ENCODE measurements around the gene REG3G.

Gene REG3G

DNA sequence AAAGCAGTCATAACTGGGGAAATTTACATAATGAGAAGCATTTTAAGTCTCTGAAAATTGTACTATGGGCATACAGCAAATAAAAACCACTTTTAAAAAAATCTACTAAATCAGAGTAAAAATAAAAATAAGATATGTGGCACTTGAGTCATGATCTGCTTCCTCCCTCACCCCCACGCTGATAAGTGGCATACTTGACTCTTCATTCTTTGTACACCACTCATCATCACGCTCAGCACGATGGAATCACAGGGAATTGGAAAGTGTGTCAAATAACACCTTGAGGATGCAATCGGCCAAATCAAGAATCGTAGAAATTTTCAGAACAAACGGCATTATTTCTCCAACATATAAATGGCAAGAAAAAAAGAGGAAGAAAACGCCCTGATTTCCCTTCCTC is 41.1 kb upstream of the REG3G start:
- H3K4me1 ChIP-seq (ENCODE audit: control insufficient read depth, low read length) = no peaks in the 10 kb centered on the region
- no peaks in the 10 kb centered on the region for H3K36me3 ChIP-seq (ENCODE audit: control insufficient read depth, low read length)
- H3K4me2 ChIP-seq (ENCODE audit: low read length) = no peak overlapping the region
- H3K27me3 ChIP-seq (ENCODE audit: control insufficient read depth, low read length) = no peaks in the 10 kb centered on the region
- no peak overlapping the region for H3K4me3 ChIP-seq (ENCODE audit: low read length)
- H3F3A ChIP-seq (ENCODE audit: control insufficient read depth, insufficient read depth) = no peaks in the 10 kb centered on the region
- H4K20me1 ChIP-seq (ENCODE audit: control insufficient read depth, insufficient read depth, low read depth, low read length) = no peaks in the 10 kb centered on the region
- H3K79me2 ChIP-seq (ENCODE audit: control insufficient read depth, low read length) = no peaks in the 10 kb centered on the region
- TF ChIP-seq EZH2phosphoT487 (IDR thresholded peaks at IDR 0.05; ENCODE audit: borderline replicate concordance, low read length) = no peak
- TF ChIP-seq, protein P1, sequence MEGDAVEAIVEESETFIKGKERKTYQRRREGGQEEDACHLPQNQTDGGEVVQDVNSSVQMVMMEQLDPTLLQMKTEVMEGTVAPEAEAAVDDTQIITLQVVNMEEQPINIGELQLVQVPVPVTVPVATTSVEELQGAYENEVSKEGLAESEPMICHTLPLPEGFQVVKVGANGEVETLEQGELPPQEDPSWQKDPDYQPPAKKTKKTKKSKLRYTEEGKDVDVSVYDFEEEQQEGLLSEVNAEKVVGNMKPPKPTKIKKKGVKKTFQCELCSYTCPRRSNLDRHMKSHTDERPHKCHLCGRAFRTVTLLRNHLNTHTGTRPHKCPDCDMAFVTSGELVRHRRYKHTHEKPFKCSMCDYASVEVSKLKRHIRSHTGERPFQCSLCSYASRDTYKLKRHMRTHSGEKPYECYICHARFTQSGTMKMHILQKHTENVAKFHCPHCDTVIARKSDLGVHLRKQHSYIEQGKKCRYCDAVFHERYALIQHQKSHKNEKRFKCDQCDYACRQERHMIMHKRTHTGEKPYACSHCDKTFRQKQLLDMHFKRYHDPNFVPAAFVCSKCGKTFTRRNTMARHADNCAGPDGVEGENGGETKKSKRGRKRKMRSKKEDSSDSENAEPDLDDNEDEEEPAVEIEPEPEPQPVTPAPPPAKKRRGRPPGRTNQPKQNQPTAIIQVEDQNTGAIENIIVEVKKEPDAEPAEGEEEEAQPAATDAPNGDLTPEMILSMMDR (IDR thresholded peaks at IDR 0.05; ENCODE audit: low read depth, low read length, poor library complexity, severe bottlenecking) = no peak
- H3K9me2 ChIP-seq (replicated peaks; ENCODE audit: control insufficient read depth, low read length) = no peaks in the 10 kb centered on the region
- no peaks in the 10 kb centered on the region for H3K9me3 ChIP-seq (ENCODE audit: control insufficient read depth, insufficient read depth, low read length)
- no peak overlapping the region for H3K27ac ChIP-seq (ENCODE audit: low read depth, low read length)

DNA sequence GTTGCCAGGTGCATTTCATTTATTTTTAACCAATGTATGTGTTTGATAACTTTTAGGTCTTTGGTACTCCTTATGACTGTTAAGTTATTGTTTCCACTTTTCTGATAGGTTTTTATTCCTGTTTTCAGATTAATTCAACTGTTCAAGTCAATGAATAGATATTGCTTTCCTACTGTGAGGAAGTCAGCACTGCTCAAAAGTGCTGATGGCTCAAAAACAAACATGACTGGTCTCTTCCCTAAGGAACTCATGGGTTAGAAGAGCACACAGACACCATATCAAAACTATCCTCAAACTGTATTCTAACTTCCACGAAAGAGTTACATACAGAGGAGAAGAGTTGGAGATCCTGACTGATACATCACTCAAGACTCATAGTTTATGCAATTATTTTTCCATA is 39.9 kb upstream of the REG3G start:
- TF ChIP-seq, protein P1 (IDR thresholded peaks at IDR 0.05; ENCODE audit: low read depth, low read length, poor library complexity, severe bottlenecking) = no peak
- no peak for TF ChIP-seq EZH2phosphoT487 (IDR thresholded peaks at IDR 0.05; ENCODE audit: borderline replicate concordance, low read length)

DNA sequence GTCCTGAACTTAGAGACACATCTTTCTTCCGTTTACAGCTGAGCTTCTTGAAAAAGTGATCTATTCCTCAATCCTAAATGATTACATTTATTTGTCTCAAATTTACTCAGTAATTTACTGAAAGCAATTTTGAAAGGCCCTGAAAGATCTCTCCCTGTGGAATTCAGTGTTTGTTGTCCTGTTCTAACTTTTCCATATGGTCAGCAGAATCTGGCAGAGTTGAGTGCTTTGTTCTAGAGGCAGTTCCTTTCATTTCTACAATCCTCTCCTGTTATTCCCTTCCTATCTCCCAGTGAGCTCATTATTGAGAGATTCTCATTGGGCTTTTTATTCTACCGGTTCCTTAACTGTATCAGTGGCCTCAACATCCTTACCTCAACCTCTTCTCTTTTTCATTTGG is 36.5 kb upstream of the REG3G start:
- no peak overlapping the region for H3K27ac ChIP-seq (ENCODE audit: low read depth, low read length)
- no peaks in the 10 kb centered on the region for H3K27me3 ChIP-seq (ENCODE audit: control insufficient read depth, low read length)
- no peak overlapping the region for H3K4me3 ChIP-seq (ENCODE audit: low read length)
- H3K4me1 ChIP-seq (ENCODE audit: control insufficient read depth, low read length) = no peaks in the 10 kb centered on the region
- H4K20me1 ChIP-seq (ENCODE audit: control insufficient read depth, insufficient read depth, low read depth, low read length) = no peaks in the 10 kb centered on the region
- no peaks in the 10 kb centered on the region for H3K36me3 ChIP-seq (ENCODE audit: control insufficient read depth, low read length)
- H3K9me2 ChIP-seq (replicated peaks; ENCODE audit: control insufficient read depth, low read length) = no peaks in the 10 kb centered on the region
- H3K79me2 ChIP-seq (ENCODE audit: control insufficient read depth, low read length) = no peaks in the 10 kb centered on the region
- H3K9me3 ChIP-seq (ENCODE audit: control insufficient read depth, insufficient read depth, low read length) = no peaks in the 10 kb centered on the region; the same call in 1 of the 2 replicates
- H3F3A ChIP-seq (ENCODE audit: control insufficient read depth, insufficient read depth) = no peaks in the 10 kb centered on the region
- TF ChIP-seq EZH2phosphoT487 (IDR thresholded peaks at IDR 0.05; ENCODE audit: borderline replicate concordance, low read length) = no peak
- TF ChIP-seq, protein P1 (IDR thresholded peaks at IDR 0.05; ENCODE audit: low read depth, low read length, poor library complexity, severe bottlenecking) = no peak
- no peak overlapping the region for H3K4me2 ChIP-seq (ENCODE audit: low read length)

More for the DNA sequence above, 39.9 kb upstream of the REG3G start:
- Histone ChIP-seq H3K9me3 (ENCODE audit: control insufficient read depth, insufficient read depth, low read length) (no peaks in the 10 kb centered on the region), H3K4me3 (ENCODE audit: low read length) (no peak overlapping the region), H4K20me1 (ENCODE audit: control insufficient read depth, insufficient read depth, low read depth, low read length) (no peaks in the 10 kb centered on the region), H3K36me3 (ENCODE audit: control insufficient read depth, low read length) (no peaks in the 10 kb centered on the region), H3K4me2 (ENCODE audit: low read length) (no peak overlapping the region), H3K9me2 (replicated peaks; ENCODE audit: control insufficient read depth, low read length) (no peaks in the 10 kb centered on the region), H3K4me1 (ENCODE audit: control insufficient read depth, low read length) (no peaks in the 10 kb centered on the region), H3K79me2 (ENCODE audit: control insufficient read depth, low read length) (no peaks in the 10 kb centered on the region), H3K27ac (ENCODE audit: low read depth, low read length) (no peak overlapping the region), H3K27me3 (ENCODE audit: control insufficient read depth, low read length) (no peaks in the 10 kb centered on the region), H3F3A (ENCODE audit: control insufficient read depth, insufficient read depth) (no peaks in the 10 kb centered on the region)

DNA sequence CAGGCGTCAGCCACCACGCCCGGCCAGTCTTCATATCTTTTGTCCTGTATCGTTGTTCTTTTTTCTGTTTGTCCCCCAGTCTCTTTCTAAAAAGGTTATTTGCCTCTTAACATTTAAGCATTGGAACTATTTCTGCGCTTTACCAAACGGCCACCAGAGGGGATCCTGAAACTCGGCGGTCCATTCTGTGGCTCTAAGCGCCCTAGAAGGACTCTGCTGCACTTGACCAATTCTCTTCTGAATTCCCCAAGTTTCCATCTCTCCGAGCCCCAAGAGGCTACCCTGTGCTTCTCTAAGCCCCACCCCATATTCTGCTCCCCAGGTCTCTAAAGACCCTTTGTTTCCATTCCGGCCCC is 33.1 kb upstream of the REG3G start:
- no peak overlapping the region for H3K27ac ChIP-seq (ENCODE audit: low read depth, low read length)
- no peak overlapping the region for H3K4me3 ChIP-seq (ENCODE audit: low read length)
- H3K4me1 ChIP-seq (ENCODE audit: control insufficient read depth, low read length) = no peaks in the 10 kb centered on the region
- H3K36me3 ChIP-seq (ENCODE audit: control insufficient read depth, low read length) = no peaks in the 10 kb centered on the region
- no peaks in the 10 kb centered on the region for H3F3A ChIP-seq (ENCODE audit: control insufficient read depth, insufficient read depth)
- no peak overlapping the region for H3K4me2 ChIP-seq (ENCODE audit: low read length)
- no peaks in the 10 kb centered on the region for H4K20me1 ChIP-seq (ENCODE audit: control insufficient read depth, insufficient read depth, low read depth, low read length)
- H3K9me2 ChIP-seq (replicated peaks; ENCODE audit: control insufficient read depth, low read length) = no peaks in the 10 kb centered on the region
- no peaks in the 10 kb centered on the region; the same call in 1 of the 2 replicates for H3K9me3 ChIP-seq (ENCODE audit: control insufficient read depth, insufficient read depth, low read length)
- H3K27me3 ChIP-seq (ENCODE audit: control insufficient read depth, low read length) = no peaks in the 10 kb centered on the region
- TF ChIP-seq, protein P1 (IDR thresholded peaks at IDR 0.05; ENCODE audit: low read depth, low read length, poor library complexity, severe bottlenecking) = no peak
- no peak for TF ChIP-seq EZH2phosphoT487 (IDR thresholded peaks at IDR 0.05; ENCODE audit: borderline replicate concordance, low read length)
- H3K79me2 ChIP-seq (ENCODE audit: control insufficient read depth, low read length) = no peaks in the 10 kb centered on the region
